Transverse colon (tissue), 3 donors: ENCODE measurements around the gene AGPS.

ENCODE experiments used
- POLR2A ChIP-seq: fragments of 450-650 bp; IDR thresholded peaks from one replicate; pipeline ENCODE4 v1.6.1; 2016; ENCODE audit warnings: antibody characterized with exemption, mild to moderate bottlenecking, moderate library complexity
- POLR2AphosphoS5 ChIP-seq, 3 donors: sonication (generic); formaldehyde crosslinking; IDR thresholded peaks; one replicate each; pipeline ENCODE4 v1.6.1; 2016; ENCODE audit warnings: antibody characterized with exemption in 3 of 3

DNA sequence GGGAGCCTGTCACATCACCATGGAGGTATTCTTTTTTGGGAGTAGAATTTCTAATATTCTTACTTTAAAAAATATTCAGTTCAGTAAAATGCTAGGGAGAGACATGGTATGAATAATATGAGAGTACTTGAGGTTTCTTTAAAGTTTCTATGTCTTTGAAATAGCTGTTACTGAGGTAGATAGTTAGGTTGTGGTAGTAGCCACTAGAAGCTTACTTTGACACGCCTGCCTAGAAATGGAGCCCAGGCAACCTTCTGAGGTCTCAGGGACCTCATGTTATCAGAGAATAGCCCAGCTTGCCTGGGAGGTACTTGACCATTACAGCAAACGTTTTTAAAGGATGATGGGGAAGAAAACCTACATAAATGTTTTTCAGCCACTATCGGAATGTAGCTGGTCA is 131.2 kb downstream of the AGPS start:
- TF ChIP-seq POLR2A, result no peak
- TF ChIP-seq POLR2AphosphoS5 (IDR thresholded peaks at IDR 0.05), result no peak
